GM12878 (cell line): ENCODE data around the gene LEPR. TPM values are rescaled to one million over a fixed set of nuclear protein-coding genes. Genes with fewer than 3 reads are reported as not detected.

Experiments used
- ATAC-seq: fragments of 200-7000 bp; cut with Tn5 transposase; 3 replicates; pipeline ENCODE4 v1.9.1; 2020; ENCODE audit warnings: mild to moderate bottlenecking, moderate library complexity
- BruUV-seq: library from RNA; stranded (reverse); fragments of 400-500 nt; replicated peaks from 2 replicates; lab custom pipeline; 2021; lab: Mats Ljungman, UMichigan
- CTCF ChIA-PET: fragments of 300-600 bp; sonication (Branson Sonifier 250); formaldehyde crosslinking; extraction: SDS; loops from one replicate; lab custom pipeline; 2021; ENCODE audit warnings: inconsistent platforms; lab: Yijun Ruan, JAX
- POLR2A ChIA-PET: fragments of 350-600 bp; formaldehyde crosslinking; extraction: SDS; loops from one replicate; lab custom pipeline; 2021; ENCODE audit warnings: inconsistent platforms; lab: Charles Lee
- RAD21 ChIA-PET: fragments of 300-600 bp; sonication (Branson Sonifier 250); formaldehyde crosslinking; loops from one replicate; lab custom pipeline; 2023; ENCODE audit warnings: antibody characterized with exemption; ENCODE audit not compliant: unreplicated experiment; lab: Charles Lee
- SMC1A ChIA-PET: fragments of 300-600 bp; sonication (Branson Sonifier 250); formaldehyde crosslinking; loops from one replicate; lab custom pipeline; 2023; ENCODE audit not compliant: unreplicated experiment, uncharacterized antibody; lab: Charles Lee
- DNase-seq: peaks from one replicate; pipeline ENCODE4 v3.0.0-alpha.2; 2011; ENCODE audit warnings: low read depth, low spot score
- FAIRE-seq: peaks from 3 replicates; lab custom pipeline; 2011; peaks lifted over from hg19 to GRCh38; lab: Jason Lieb, UNC
- H2AFZ ChIP-seq: 2 replicates; pipeline ENCODE4 v1.6.0; 2011; ENCODE audit warnings: low read depth, low read length, control low read depth; ENCODE audit not compliant: control insufficient read depth
- H3K27ac ChIP-seq: 2 replicates; pipeline ENCODE4 v1.5.1; 2011; ENCODE audit warnings: control low read depth; ENCODE audit not compliant: control insufficient read depth, insufficient read depth
- H3K27me3 ChIP-seq, 2 experiments: replicated peaks in 1 of 2; 2 replicates each; pipeline versions ENCODE4 v1.6.0 to v1.6.1; 2011; ENCODE audit warnings: low read length in 1 of 2; ENCODE audit not compliant: control insufficient read depth in 2 of 2, insufficient read depth in 2 of 2
- H3K36me3 ChIP-seq, 2 experiments: 2 replicates each; pipeline ENCODE4 v1.5.1; 2011; ENCODE audit warnings: low read length in 1 of 2; ENCODE audit not compliant: control insufficient read depth in 2 of 2, insufficient read depth in 2 of 2
- H3K4me1 ChIP-seq: 2 replicates; pipeline ENCODE4 v1.6.1; 2011; ENCODE audit warnings: mild to moderate bottlenecking, low read length, moderate library complexity, mixed read lengths; ENCODE audit not compliant: control insufficient read depth, insufficient read depth
- H3K4me2 ChIP-seq: 2 replicates; pipeline ENCODE4 v1.6.0; 2011; ENCODE audit warnings: control low read depth; ENCODE audit not compliant: control insufficient read depth, insufficient read depth
- H3K4me3 ChIP-seq: fragments of 200-600 bp; sonication (generic); 2 replicates; pipeline ENCODE4 v1.5.1; 2016
- H3K79me2 ChIP-seq: 2 replicates; pipeline ENCODE4 v1.6.0; 2011; ENCODE audit warnings: low read length; ENCODE audit not compliant: control insufficient read depth, insufficient read depth
- H3K9ac ChIP-seq: 2 replicates; pipeline ENCODE4 v1.8.0; 2011; ENCODE audit warnings: low read length, control low read depth, mixed read lengths; ENCODE audit not compliant: control insufficient read depth, insufficient read depth
- H3K9me3 ChIP-seq: replicated peaks from 3 replicates; pipeline ENCODE4 v1.5.1; 2011; ENCODE audit warnings: mild to moderate bottlenecking, low read length; ENCODE audit not compliant: control insufficient read depth, insufficient read depth
- H4K20me1 ChIP-seq: 2 replicates; pipeline ENCODE4 v1.6.0; 2011; ENCODE audit not compliant: control insufficient read depth, insufficient read depth
- E2F4 ChIP-seq: IDR thresholded peaks from 2 replicates; pipeline ENCODE4 v1.6.1; 2012; ENCODE audit warnings: low read depth, low read length, improper control_type of control experiment
- IRF4 ChIP-seq: IDR thresholded peaks from 2 replicates; pipeline ENCODE4 v1.6.1; 2011; ENCODE audit warnings: low read depth, low read length
- JUNB ChIP-seq: IDR thresholded peaks from 2 replicates; pipeline ENCODE4 v1.6.1; 2016; ENCODE audit warnings: antibody characterized with exemption, mild to moderate bottlenecking
- POLR2AphosphoS2 ChIP-seq: IDR thresholded peaks from 2 replicates; pipeline ENCODE4 v1.6.1; 2011; ENCODE audit warnings: low read depth, mild to moderate bottlenecking, low read length, improper control_type of control experiment, moderate library complexity
- RFX5 ChIP-seq: IDR thresholded peaks from 2 replicates; pipeline ENCODE4 v1.6.1; 2011; ENCODE audit warnings: low read depth, low read length, improper control_type of control experiment
- SP1 ChIP-seq: IDR thresholded peaks from one replicate; pipeline ENCODE4 v1.6.1; 2011; ENCODE audit warnings: low read depth, low read length
- TAF1 ChIP-seq: IDR thresholded peaks from 2 replicates; pipeline ENCODE4 v1.6.1; 2011; ENCODE audit warnings: mild to moderate bottlenecking, low read depth, low read length, borderline replicate concordance
- ZBED1 ChIP-seq: IDR thresholded peaks from 2 replicates; pipeline ENCODE4 v1.6.1; 2016; ENCODE audit warnings: borderline replicate concordance
- WGBS: methylation state at CpG from one replicate; pipeline ENCODE4 v1.1.6; 2016; ENCODE audit warnings: low lambda C conversion rate; ENCODE audit not compliant: insufficient replicate concordance, insufficient coverage; ENCODE audit errors: missing lambda C conversion rate; 5-methylcytosine and 5-hydroxymethylcytosine counted together
- in situ Hi-C: fragments of 300-500 bp; cut with MboI; formaldehyde crosslinking; loops from 9 replicates; pipeline ENCODE4 v1.14.3; 2018; ENCODE audit warnings: mixed read lengths
- intact Hi-C: fragments of 100-400 bp; cut with micrococcal nuclease; formaldehyde crosslinking; loops from one replicate; pipeline ENCODE4 v1.14.2; 2022; ENCODE audit not compliant: unreplicated experiment
- polyA plus RNA-seq, 11 experiments: library from polyadenylated mRNA; depleted of rRNA in 4 of 11; unstranded in 6 of 11; stranded (reverse) in 5 of 11; fragments of >200 nt; fragmentation: Nextera tagmentation in 4 of 11; fragmentation: Illumina TruSeq in 1 of 11; extraction: Ambion mirVana in 4 of 11; extraction: Trizol in 1 of 11; gene quantifications; 1 replicate in 1 of 11; 2 replicates in 10 of 11; pipeline versions ENCODE4 v1.2.1 to v1.2.3, GENCODE V29; 2011 to 2016; ENCODE audit warnings: inconsistent platforms in 2 of 11, missing spikeins in 2 of 11, low read depth in 1 of 11
- total RNA-seq, 4 experiments: library from RNA; depleted of rRNA in 3 of 4; stranded (reverse); fragments of >200 nt in 3 of 4; fragmentation: Illumina TruSeq in 1 of 4; extraction: Trizol in 1 of 4; gene quantifications; 2 replicates each; pipeline versions ENCODE4 v1.2.1 to v1.2.3, GENCODE V29; 2013 to 2021

Gene LEPR
- total and polyA plus RNA-seq, 10 of the 15 experiments (the other 5 are each of a cell fraction or from before 2014, with no cell fraction given): 0.49 to 3.7 (median 1.2) TPM

- no TSS peak for BruUV-seq
- Histone ChIP-seq H3K4me3 (no peak overlapping the region), H3K27ac (no peak overlapping the region)
- POLR2A ChIA-PET: no interaction called here
- TF ChIP-seq IRF4 (peak; percentile 73; the same call in 1 of the 2 replicates), JUNB (peak; percentile 77), ZBED1 (0 out of 2 replicates have a peak, but pooled peaks have one; percentile 55), SP1 (no peak), POLR2AphosphoS2 (no peak), TAF1 (no peak), E2F4 (no peak), RFX5 (no peak)
- TF ChIP-seq, all 136 proteins: peak for 3
- Histone ChIP-seq H3K4me2 (peak overlapping the region; percentile 6; the same call in 1 of the 2 replicates), H3K4me1 (peaks cover 3% of the 10 kb centered on the region), H3K79me2 (peaks cover 33% of the 10 kb centered on the region), H4K20me1 (no peaks in the 10 kb centered on the region), H3K9ac (no peak overlapping the region), H2AFZ (no peak overlapping the region), H3K36me3 (peaks cover 4 to 9% of the 10 kb centered on the region in 2 experiments; a peak in 2 of 4 replicates), H3K9me3 (no peaks in the 10 kb centered on the region; the same call in 2 of the 3 replicates), H3K27me3 (no peaks in the 10 kb centered on the region)
- intact Hi-C loops (no loop called here), in situ Hi-C loops (loop anchor here (10.0 kb wide), 1 partner anchor 821 kb away; no protein-coding TSS in a partner anchor)
- no peak for ATAC-seq
- SMC1A ChIA-PET: interaction anchor here (0.7 to 1.0 kb wide), 2 partner anchors 16 to 35 kb away, joined by 3 read pairs; no protein-coding TSS in a partner anchor
- DNase-seq: peak; percentile 40
- WGBS: 0% methylated on average over 2 of the region's 2 CpGs
- CTCF ChIA-PET: interaction anchor here (1.0 kb wide), 1 partner anchor 158 kb away, joined by 3 read pairs; no protein-coding TSS in a partner anchor
- FAIRE-seq: no peak
- RAD21 ChIA-PET: interaction anchor here (1.5 kb wide), 1 partner anchor 35 kb away, joined by 3 read pairs; no protein-coding TSS in a partner anchor
Observed at GRCh38 chr1:65423884-65424572, 3.6 kb downstream of the LEPR start.
